ENCODE data around the gene ERH.

GRCh38 chr14:69339426-69339825 is 58.7 kb downstream of the ERH start:
- TF ChIP-seq CTCF (IDR thresholded peaks at IDR 0.05 in 2 of 3, conservative IDR thresholded peaks at IDR 0.05 in 1 of 3; ENCODE audit: borderline replicate concordance in 1 of 3, insufficient read depth in 1 of 3, low read depth in 2 of 3, low read length in 2 of 3) (no peak), REST (IDR thresholded peaks at IDR 0.05; ENCODE audit: low read depth) (no peak), MAX (IDR thresholded peaks at IDR 0.05) (no peak), ZBTB33 (IDR thresholded peaks at IDR 0.05; ENCODE audit: extremely low read depth, insufficient replicate concordance, low read length) (no peak), SIN3A (IDR thresholded peaks at IDR 0.05; ENCODE audit: low read depth) (no peak), EZH2 (IDR thresholded peaks at IDR 0.05) (no peak), EGR1 (IDR thresholded peaks at IDR 0.05; ENCODE audit: low read depth) (no peak)

Data from HCT116 (cell line).